ENCODE data around the gene AWAT1. TPM values are rescaled to one million over a fixed set of nuclear protein-coding genes. Genes with fewer than 3 reads are reported as not detected.

Gene AWAT1
- total RNA-seq, 1 experiment from 2014 or later, result not detected

DNA sequence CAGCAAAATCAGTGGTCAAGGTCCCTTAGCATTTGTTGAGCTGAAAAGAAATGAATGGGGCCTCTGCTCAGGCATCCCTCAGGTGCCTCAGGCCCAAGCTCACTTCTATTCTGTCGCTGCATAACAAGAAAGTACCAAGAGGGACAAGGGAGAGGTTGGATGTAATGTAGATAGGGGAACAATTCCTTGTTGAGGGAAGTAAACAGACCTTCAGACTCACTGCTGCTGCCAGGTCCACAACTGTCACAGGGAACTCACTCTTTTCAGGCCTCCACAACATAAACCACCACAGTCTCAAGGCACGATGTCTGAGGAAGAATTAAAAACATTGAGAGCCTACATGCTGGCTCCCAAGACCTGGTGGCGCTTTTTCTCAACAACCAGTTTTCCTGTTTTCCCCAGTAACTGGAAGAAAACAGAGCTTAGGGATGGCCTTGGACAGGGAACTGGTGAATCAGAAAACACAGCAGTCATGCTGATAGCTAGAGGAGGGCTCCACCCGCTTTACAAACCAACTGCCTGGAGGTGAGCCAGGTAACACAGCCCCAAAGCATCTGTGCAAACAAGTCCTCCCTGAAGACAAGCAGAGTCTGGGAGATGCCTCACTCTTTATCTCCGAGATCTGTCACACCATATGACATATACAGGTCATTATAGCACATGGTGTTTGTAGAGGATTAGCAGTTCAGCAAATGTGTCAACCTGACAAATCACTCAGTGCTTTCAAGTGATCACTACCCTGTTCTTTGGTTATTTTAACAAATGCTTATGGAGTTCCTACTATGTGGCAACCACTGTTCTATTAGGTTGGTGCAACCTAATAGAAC, 14.3 kb upstream of the AWAT1 start:
- Histone ChIP-seq H3K4me3 (no peak overlapping the region), H3K27me3 (ENCODE audit: insufficient read depth, low read depth) (no peaks in the 10 kb centered on the region), H3F3A (ENCODE audit: insufficient read depth, low read depth) (peaks cover 7% of the 10 kb centered on the region; the same call in 1 of the 2 replicates), H3K36me3 (ENCODE audit: low read depth) (no peaks in the 10 kb centered on the region), H2AFZ (no peak overlapping the region), H3K27ac (peak overlapping the region; percentile 51), H3K4me2 (peak overlapping the region; percentile 36), H3K79me2 (ENCODE audit: low read depth) (no peaks in the 10 kb centered on the region), H4K20me1 (ENCODE audit: insufficient read depth) (no peaks in the 10 kb centered on the region), H3K4me1 (replicated peaks; ENCODE audit: insufficient read depth) (peaks cover 11% of the 10 kb centered on the region), H3K9me2 (ENCODE audit: insufficient read depth) (no peaks in the 10 kb centered on the region), H3K9me3 (ENCODE audit: insufficient read depth, low read depth) (no peaks in the 10 kb centered on the region)
- TF ChIP-seq, protein P1, sequence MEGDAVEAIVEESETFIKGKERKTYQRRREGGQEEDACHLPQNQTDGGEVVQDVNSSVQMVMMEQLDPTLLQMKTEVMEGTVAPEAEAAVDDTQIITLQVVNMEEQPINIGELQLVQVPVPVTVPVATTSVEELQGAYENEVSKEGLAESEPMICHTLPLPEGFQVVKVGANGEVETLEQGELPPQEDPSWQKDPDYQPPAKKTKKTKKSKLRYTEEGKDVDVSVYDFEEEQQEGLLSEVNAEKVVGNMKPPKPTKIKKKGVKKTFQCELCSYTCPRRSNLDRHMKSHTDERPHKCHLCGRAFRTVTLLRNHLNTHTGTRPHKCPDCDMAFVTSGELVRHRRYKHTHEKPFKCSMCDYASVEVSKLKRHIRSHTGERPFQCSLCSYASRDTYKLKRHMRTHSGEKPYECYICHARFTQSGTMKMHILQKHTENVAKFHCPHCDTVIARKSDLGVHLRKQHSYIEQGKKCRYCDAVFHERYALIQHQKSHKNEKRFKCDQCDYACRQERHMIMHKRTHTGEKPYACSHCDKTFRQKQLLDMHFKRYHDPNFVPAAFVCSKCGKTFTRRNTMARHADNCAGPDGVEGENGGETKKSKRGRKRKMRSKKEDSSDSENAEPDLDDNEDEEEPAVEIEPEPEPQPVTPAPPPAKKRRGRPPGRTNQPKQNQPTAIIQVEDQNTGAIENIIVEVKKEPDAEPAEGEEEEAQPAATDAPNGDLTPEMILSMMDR (conservative IDR thresholded peaks at IDR 0.05), result no peak
- no peak for TF ChIP-seq EZH2 (IDR thresholded peaks at IDR 0.05; ENCODE audit: low read depth)
- ChIA-PET POLR2A (ENCODE audit: unreplicated experiment) (interaction anchor here (0.9 kb wide), 1 partner anchor 87 kb away, joined by 5 read pairs; the partner anchor contains the start of gene IGBP1), CTCF (interaction anchor here (0.6 to 0.9 kb wide), 3 partner anchors 43 to 914 kb away, joined by 3 to 5 read pairs (median 5); partner anchors contain the start of gene IGBP1)
- peak; percentile 58 to 89 for DNase-seq
- intact Hi-C loops (cut with micrococcal nuclease; ENCODE audit: unreplicated experiment), result no loop called here
- no TSS peak for BruUV-seq (replicated peaks)

DNA sequence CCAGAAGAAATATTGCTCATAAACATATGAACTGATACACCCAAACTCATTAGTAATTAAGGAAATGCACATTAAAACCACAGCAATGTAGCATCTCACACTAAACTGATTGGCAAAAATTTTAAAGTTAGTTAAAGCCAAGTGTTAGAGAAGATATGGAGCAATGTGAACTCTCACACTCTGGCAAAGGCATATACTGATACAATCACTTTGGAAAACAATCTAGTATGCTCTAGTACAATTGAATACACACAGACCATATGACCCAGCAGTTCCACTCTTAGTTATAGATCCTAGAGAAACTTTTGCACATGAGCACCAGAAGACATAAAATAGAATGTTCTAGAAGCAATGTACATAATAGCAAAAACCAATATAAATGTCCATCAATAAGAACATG, 8.4 kb upstream of the AWAT1 start:
- Histone ChIP-seq H3K27ac (no peak overlapping the region), H3K4me2 (no peak overlapping the region), H3F3A (ENCODE audit: insufficient read depth, low read depth) (no peaks in the 10 kb centered on the region), H3K9me2 (ENCODE audit: insufficient read depth) (no peaks in the 10 kb centered on the region), H4K20me1 (ENCODE audit: insufficient read depth) (no peaks in the 10 kb centered on the region), H3K9me3 (ENCODE audit: insufficient read depth, low read depth) (no peaks in the 10 kb centered on the region), H3K36me3 (ENCODE audit: low read depth) (no peaks in the 10 kb centered on the region), H3K4me1 (replicated peaks; ENCODE audit: insufficient read depth) (no peaks in the 10 kb centered on the region), H3K79me2 (ENCODE audit: low read depth) (no peaks in the 10 kb centered on the region), H3K4me3 (no peak overlapping the region), H3K27me3 (ENCODE audit: insufficient read depth, low read depth) (no peaks in the 10 kb centered on the region), H2AFZ (no peak overlapping the region)
- DNase-seq, result no peak
- no peak for TF ChIP-seq EZH2 (IDR thresholded peaks at IDR 0.05; ENCODE audit: low read depth)
- TF ChIP-seq, protein P1 (conservative IDR thresholded peaks at IDR 0.05), result no peak
- intact Hi-C loops (cut with micrococcal nuclease; ENCODE audit: unreplicated experiment), result no loop called here
- POLR2A ChIA-PET (ENCODE audit: unreplicated experiment), result no interaction called here
- CTCF ChIA-PET, result no interaction called here
- no TSS peak for BruUV-seq (replicated peaks)

DNA sequence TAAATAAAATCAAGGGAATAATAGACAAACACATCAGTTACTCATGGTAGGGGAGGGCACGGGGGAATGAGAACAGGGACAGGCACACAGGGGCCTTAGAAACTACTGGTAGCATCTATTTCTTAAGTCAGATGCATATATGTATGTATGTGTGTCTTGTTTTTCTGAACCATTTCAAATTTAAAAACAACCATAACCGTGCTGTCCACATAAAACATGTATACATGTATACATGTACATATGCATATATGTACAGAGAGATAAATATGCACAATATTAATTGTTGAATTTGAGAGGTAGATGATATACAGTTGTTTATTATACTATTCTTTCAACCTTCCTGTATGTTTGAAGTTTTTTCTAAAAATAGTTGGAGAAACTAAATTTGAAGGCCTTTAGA, 7.8 kb upstream of the AWAT1 start:
- Histone ChIP-seq H3K4me2 (no peak overlapping the region), H3K4me3 (no peak overlapping the region), H3K79me2 (ENCODE audit: low read depth) (no peaks in the 10 kb centered on the region), H3K27me3 (ENCODE audit: insufficient read depth, low read depth) (no peaks in the 10 kb centered on the region), H3K9me3 (ENCODE audit: insufficient read depth, low read depth) (no peaks in the 10 kb centered on the region), H3K36me3 (ENCODE audit: low read depth) (no peaks in the 10 kb centered on the region), H3F3A (ENCODE audit: insufficient read depth, low read depth) (no peaks in the 10 kb centered on the region), H3K27ac (no peak overlapping the region), H3K4me1 (replicated peaks; ENCODE audit: insufficient read depth) (no peaks in the 10 kb centered on the region), H3K9me2 (ENCODE audit: insufficient read depth) (no peaks in the 10 kb centered on the region), H2AFZ (no peak overlapping the region), H4K20me1 (ENCODE audit: insufficient read depth) (no peaks in the 10 kb centered on the region)
- DNase-seq, result no peak
- BruUV-seq (replicated peaks), result no TSS peak
- CTCF ChIA-PET, result no interaction called here
- intact Hi-C loops (cut with micrococcal nuclease; ENCODE audit: unreplicated experiment), result no loop called here
- TF ChIP-seq EZH2 (IDR thresholded peaks at IDR 0.05; ENCODE audit: low read depth), result no peak
- TF ChIP-seq, protein P1 (conservative IDR thresholded peaks at IDR 0.05), result no peak
- POLR2A ChIA-PET (ENCODE audit: unreplicated experiment), result no interaction called here

Measured in PC-9 (cell line).